GM21423 (cell line): ENCODE measurements around the gene PPP3CA.

Experiments
- ATAC-seq: cut with Tn5 transposase; IDR thresholded peaks from one replicate; pipeline ENCODE4 v1.9.1; 2021; ENCODE audit warnings: mild to moderate bottlenecking, moderate library complexity; ENCODE audit not compliant: unreplicated experiment

The PPP3CA gene

DNA sequence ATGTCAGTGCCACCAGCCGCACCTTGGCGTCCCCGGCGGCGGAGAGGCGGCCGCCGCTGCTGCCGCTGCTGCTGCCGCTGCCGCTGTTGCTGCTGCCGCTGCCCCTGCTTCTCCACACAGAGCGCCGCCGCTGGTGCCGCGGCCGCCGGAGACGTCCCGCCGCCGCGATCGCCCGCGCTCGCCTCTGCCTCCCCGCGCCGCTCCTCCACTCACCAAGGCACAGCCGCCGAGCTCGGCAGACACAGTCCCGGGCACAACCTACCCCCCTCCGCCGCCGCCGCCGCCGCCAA is at the start of gene PPP3CA:
Gene PPP3CA (minus strand): TSS at position 260 of the 290 bp plus-strand sequence.
- peak; percentile 5 for ATAC-seq

DNA sequence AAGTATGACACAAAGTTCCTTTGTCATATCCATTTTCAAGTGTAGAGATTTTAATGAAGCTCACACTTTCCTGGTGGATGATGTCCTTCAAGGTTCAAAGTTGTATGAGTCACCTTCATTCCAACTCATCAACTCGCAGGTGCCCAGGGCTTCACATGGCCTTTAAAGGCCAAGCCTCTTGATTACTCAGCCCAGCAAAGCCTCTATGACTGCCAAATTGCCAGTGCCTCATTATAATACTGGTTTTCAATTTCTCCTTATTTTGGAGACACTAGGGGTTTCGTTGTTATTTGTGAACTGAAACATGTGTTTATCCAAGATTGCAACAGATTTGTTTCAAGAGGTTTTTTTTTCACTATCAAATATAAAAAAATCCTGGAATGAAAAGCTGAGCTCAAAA is 45.9 kb upstream of the PPP3CA start:
- ATAC-seq: no peak

DNA sequence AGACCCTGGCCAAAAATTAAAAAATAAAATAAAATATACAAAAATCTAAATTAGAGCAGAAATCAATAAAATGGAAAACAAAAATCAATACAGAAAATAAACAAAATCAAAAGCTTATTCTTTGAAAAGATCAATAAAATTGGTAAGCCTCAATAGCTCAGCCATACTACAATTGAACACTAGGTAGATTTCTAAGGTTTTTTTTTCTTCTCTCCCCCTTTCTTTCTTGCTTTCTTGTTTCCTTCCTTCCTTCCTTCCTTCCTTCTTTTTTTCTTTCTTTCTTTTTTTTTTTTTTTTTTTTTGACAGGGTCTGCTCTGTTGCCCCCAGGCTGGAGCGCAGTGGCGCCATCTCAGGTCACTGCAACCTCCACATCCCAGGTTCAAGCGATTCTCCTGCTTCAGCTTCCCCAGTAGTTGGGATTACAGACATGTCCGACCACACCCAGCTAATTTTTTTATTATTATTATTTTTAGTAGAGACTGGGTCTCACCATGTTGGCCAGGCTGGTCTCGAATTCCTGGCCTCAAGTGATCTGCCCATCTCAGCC is 23.4 kb upstream of the PPP3CA start:
- no peak for ATAC-seq

DNA sequence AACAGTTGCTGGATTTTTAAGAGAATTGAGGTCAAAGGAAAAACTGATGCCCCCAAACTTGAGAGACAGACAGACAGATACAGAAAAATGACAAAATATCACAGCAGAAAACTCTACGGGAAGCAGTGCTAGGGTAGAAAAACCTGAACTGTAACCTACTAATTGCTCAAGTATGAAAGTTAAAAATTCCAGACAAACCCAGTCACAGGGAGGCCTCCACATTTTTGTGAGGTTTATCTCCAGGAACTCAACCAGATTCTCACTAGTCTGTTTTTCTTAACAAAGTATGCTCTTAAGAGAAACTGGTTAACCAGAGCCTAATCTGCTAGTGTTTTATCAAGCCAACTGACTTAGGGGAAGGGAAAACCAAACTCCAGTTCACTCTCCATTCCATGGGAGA is 19.9 kb upstream of the PPP3CA start:
- no peak for ATAC-seq

DNA sequence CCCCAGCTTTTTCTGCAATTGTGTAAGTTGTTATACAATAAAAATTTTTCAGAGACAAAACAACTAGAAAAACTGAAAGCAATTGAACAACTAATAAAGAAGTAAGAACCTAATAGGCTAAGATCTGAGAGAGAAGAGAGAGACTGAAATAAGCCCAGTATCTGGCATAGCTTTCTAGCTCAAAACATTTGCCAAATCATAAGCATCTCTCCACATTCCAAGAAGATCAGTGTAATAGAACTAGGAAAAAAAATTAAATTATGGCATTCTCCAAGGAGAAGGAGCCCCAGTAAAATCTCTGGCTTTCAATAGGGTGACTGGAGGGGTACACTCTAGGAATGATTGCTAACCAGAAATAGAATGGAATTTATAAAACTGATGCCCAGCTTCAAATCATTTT is 19.0 kb upstream of the PPP3CA start:
- ATAC-seq: no peak

DNA sequence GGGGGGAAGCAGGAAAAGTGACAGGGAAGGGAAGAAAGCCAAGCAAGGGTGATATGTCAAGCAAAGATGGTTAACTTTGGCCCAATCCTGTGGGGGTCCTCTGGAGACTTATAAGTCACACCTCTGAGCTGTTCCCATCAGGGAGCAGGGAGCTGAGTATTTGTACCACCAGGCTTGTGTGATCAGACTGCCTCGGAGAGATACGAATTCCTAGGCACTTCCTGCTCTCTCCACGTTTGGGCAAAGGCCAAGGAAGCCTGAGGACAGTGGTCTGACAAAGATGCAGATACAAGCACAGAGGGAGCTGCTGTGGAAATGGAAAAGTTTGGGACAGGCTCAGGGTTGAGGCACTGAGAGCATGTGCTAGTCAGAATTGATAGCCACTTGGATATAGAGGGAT is 10.4 kb upstream of the PPP3CA start:
- ATAC-seq: no peak

DNA sequence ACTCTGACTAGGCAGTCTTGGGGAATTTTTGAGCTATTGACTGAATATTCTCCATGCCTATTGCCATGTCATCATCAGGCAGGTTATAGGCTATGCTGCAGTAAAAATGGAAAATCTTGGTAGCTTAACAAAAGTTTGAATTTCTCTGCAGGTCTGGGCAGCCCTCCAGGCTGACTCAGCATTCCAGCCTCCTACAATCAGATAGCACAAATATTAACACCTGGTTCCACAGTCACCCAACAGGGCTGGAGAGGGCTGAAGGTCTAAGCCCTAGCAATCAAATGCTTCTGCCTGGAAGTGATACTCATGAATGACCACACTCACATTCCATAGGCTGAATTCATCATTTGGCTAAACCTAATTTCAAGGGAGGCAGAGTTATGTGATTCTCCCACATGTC is 9.6 kb upstream of the PPP3CA start:
- no peak for ATAC-seq

DNA sequence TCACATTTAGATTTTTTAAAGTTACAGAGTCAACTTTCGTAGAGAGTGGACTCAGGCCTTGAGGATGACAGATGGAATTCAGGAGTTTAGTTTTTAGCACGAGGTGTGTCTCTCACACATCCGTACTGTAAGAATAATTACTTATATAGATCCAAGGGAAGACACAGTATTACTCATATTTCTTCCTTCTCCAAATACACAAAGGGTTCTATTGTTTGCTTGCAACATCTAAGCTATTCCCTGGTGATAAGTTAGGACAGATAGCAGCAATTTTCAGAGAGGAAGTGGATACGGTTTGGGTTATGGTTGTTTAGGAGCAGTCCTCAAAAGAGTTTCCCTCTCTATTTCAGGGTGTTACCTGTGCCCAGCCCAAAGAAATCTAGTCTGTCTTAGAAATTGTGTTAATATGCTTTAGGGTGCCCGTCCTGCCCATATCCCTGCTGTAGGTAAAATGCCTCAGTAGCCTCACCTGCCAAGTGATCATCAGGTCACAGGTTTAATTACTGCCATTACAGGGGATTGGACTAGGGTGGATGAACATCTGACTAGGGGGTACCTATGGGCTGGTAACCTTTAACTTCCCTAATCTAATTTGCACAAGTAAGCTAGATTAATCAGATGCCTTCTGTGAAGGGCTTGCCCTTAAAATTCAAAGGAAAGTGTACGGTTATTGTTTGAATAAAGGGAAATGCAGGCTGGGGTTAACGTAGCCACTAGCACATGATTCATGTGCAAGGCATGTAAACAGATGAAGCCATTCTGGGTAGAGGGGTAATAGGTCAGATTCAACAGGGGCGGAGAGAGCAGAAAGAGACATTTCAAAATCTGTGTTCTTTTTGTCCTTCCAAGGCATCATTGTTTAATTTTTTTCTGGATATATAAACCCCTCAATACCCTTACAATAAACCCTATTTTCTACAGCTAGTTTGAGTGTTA is 8.7 kb upstream of the PPP3CA start:
- no peak for ATAC-seq

DNA sequence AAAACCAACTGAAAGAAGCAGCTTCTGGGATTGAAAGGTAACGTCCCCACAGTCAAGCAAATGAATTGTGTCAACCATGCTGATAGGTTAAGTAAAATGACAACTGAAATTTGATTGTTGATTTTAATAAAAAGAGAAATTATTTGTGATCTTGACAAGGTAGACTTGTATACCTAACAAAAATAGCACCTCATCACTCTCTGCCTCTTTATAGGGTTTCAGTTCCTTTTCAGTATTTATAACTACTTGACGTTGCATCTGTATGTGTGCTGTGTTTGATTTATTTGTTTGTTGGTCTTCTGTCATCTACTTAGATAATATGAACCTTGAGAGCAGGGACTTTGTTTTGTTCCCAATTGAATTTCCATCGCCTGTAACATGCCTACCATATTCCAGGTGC is 7.9 kb upstream of the PPP3CA start:
- ATAC-seq: peak; percentile 96

DNA sequence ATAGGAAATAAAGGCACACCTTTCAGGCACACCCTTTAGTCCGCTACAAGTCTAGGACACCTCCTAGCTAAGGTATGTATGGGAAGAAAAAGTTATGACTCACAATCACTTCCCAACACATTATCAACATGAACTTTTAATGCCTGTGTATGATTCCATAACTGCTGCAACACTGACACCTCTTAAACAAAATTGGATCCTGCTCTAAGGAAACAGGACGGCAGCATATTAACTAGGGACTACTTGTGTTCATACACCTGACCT is 2.4 kb upstream of the PPP3CA start:
- no peak for ATAC-seq

DNA sequence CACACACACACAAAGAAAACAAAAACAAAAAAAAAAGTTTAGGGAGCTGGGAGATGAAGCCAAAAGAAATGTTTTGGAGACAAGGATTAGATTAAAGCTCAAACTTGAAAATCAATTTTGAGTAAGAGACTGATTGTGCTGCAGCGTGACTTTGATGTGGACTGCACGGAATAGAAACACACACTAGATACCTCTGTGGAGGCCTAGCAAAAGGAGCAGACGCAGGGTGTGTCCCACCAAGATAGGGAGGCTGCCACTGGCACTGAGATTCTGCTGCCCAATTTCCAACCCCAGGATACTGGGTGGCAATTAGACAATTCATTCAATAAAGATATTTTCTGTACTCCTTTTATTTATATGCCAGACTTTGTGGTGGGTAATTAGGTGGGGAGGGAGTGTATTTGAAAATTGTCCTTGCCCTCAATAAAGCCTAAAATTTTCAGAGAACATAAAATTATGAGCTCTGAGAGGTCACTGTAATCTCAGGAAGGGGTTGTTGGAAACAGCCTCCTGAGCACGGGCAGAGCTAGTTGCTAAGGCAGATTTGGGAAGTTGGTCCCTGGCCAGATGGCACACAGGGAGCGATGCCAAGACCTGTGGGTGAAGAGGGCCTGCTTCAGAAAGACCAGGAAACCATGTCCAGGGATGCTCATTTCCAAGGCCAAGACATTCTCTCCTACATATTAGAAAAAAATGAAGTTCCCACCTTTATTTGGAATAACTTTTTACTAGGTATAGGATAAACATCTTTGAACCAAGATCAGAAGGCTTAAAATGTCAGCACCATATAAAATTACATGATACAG is 1.9 kb upstream of the PPP3CA start:
- ATAC-seq: no peak

DNA sequence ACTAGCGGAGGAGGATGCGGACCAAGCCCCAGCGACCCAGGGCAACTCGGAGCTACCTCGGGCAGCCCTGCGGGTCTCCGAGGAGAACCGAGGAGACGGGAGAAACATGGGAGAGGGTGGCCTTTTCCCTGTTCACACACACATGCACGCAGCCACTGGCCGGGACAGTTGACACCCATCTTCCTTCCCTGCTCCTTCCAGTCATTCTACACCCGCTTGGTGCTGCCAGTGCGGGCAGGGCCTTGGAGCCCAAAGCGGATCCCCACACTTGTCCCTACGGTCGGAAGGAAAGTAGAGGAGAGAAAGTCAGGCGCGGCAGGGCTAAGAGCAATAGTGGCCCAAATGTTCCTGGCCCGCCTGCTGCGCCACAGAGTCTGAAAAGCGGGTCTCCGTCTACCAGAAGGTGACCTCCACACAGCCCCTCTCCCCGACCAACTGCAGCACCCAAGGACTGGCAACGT is 1.1 kb upstream of the PPP3CA start:
- ATAC-seq: no peak

DNA sequence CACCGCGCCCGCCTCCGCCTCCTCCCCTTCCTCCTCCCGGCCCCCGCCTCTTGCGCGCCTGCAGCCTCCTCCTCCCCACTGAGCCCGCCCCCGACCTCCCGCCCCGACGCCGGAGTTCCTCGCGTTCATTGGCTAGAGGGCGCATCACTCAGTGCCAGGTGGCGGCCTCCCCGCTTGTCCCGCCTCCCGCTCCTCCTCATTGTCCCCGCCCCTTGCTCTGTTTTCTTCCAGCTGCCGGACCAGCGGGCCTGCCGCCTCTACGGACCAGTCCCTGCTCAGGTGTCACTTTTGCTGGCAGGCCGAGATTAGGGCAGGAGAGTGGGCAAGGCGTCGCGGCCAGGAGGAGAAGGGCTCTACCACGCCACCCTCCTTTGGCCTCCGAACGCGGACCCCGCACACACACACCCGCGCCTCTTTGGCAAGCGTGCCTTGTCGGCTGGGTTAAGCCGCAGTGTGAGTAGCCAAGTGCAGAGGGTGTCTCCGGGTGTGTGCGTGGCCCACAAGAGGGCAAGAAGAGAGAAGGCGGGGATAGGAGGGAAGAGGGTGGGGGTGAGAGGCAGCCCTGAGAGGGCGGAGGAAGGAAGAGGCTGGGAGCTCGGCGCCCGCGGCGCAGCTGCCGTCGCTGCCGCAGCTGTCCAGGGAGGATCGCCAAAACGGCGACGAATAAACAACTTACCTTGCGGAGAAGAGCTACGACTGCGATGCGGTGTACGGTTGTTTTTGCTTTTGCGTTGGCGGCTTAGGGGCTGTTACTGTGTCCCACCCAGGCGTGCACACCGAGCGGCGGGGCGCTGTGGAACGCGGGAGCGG is 436 bp upstream of the PPP3CA start:
- ATAC-seq: peak; percentile 77

DNA sequence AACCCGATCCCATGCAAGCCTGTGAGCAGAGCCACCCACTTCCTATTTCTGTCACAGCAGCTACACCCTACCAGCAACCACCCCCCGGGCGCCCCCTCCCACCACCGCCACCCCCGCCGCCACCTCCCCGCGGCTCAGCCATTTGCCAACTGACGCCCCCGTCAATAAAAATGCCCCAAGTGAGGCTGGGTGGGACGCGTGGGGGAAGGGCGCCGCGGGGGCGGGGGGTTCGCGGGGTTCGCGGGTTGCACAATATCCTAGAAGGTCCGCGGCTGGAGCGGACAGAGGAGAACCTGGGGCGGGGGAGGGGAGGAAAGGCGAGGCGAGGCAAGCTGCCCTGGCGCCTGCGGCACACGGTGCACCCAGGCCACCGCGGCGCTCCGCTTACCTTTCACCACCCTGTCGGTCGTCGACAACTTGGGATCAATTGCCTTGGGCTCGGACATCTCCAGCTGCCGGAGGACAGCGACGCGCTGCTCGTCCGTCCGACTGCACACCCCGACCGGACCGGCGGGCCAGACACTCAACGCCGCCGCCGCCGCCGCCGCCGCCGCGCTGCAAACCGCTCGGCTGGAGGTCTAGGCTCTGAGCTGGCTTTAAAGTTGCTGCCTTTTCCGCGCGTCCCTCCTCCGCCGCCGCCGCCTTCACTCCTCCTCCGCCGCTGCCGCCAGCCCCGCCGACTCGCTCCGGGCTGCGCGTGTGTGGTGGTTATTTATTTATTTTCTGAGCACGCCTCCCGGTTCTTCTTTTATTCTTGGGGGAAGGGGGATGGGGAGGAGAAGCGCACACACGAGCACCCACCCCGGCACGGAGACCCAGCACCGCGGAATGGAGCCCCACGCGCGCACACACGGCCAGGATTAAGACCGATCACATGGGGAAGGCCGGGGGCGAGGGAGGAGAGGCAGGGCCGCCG is 717 bp downstream of the PPP3CA start:
- ATAC-seq: peak; percentile 8

DNA sequence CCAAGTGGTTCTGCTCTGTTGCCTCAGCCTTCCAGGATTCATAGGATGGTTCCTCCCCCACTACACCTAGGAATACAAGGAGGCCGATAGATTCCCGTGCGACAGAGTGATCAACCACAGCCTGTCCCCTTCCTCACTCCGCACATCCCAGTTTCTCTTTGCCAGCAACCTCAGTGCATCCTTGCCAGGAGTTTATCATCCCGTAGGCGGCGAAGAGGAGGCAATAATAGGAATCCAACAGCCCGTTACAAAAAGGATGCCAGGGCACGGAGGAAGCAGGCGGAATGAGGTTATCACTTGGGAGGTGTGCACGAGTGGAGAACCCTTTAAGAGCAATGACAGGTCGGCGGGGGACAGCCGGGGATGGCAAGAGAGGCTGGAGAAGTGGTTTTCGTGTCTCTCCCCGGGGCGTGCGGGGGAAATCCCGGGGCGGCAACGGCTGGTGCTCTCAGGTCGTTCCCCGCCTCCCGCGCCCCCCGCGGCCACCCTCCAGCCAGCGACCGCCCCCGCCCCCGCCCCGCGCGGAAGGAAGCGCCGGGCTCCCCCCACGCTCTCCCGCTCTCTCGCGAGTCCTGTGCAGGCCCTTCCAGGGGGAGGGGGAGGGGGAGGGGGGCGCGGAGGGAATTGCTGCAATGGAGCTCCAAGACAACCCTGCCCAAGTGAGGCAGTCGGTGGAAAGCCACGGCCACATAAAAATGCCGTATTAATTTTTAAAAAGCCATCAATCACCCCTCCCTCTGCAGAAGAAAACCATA is 1.6 kb downstream of the PPP3CA start:
- ATAC-seq: peak; percentile 6

DNA sequence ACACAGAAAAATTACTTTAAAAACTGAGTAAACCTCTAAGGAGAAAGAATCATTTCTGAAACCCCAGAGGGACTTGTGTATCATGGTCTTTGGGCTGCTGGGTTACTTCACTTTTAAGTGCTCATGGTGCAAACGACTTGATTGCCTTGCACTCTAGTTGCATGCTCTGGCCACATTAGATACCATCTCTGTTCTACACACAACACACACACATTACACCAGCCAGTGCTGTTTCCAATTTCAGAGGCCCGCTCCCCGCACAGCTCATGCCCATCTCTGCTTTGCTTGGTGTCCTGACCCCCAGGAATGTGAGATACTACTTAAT is 2.1 kb downstream of the PPP3CA start:
- no peak for ATAC-seq

DNA sequence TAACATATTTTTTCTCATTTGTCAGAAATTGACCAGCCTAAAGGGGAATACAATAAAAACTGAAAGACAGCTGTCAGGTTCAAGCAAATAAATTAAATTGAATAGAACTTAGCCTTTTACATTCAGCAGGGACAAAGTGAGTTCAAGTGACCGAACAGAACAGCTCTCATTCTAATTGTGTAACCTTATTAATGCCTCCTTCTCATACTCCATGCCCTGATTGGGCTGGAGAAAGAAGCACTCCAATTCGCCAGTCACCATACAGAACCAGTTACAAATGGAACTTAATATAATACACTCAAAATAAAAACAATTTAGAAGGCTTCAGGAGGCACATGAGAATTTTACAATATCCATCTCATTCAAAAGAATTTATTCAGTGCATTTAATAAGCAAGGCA is 8.0 kb downstream of the PPP3CA start:
- ATAC-seq: no peak

DNA sequence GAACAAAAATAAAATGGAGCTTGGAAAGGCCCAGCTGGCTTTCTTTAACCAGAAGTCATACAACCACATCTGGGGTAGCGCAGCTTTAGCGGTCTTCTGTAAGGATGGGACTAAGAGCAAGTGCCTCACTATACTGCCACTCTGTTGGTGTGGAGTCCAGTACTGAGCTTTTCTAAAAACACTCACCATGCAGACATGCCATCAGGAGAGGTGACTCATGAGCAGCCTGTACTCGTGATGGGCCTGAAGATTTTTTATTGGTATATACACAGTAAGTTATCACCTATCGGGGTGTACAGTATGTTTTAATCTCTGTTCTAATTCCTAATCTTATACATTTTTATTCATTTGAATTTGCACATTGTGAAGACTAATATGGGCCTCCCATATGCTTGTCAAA is 9.6 kb downstream of the PPP3CA start:
- no peak for ATAC-seq

DNA sequence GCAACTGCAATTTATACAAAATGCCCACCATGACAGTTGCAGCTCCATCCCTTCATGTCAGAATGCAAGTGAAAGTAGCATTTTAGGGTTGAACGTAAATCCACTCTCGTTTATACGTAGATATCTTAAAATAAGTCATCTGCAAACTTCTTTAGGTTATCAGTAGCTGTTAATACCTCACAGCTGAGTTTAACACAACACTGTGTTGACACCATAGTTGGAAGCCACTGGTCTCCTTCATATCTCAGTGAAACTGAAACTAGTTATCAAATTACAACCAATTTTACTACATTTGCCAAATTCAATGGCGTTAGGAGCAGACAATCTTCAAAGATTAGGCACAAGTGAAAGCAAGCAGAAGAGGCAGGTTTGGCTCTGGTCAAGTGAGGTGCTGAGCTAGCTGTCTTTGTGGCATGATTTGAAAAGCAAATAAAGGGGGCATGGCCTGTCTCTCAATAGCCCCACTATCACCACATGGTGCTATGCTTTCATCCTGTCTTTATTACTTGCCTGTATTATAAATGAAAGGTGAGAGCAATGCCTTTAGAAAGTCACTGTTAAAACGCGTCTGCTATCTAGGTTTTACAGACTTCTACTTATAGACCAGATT is 12.3 kb downstream of the PPP3CA start:
- ATAC-seq: peak; percentile 59
